IMR-90 (cell line): ENCODE measurements around the gene GDPD1. TPM values are rescaled to one million over a fixed set of nuclear protein-coding genes. Genes with fewer than 3 reads are reported as not detected.

ENCODE experiments used
- ATAC-seq: fragments of 200-7000 bp; cut with Tn5 transposase; 2 replicates; pipeline ENCODE4 v1.9.1; 2020; ENCODE audit warnings: low read depth, mild to moderate bottlenecking, moderate library complexity
- BruUV-seq: library from RNA; stranded (reverse); fragments of 400-500 nt; replicated peaks from 2 replicates; lab custom pipeline; 2021; lab: Mats Ljungman, UMichigan
- CTCF ChIA-PET: fragments of 300-600 bp; formaldehyde crosslinking; extraction: SDS; loops from one replicate; lab custom pipeline; 2021; ENCODE audit warnings: antibody characterized with exemption; lab: Yijun Ruan, JAX
- POLR2A ChIA-PET: fragments of 300-600 bp; sonication (Branson Sonifier 250); formaldehyde crosslinking; loops from one replicate; lab custom pipeline; 2022; ENCODE audit warnings: antibody characterized with exemption; ENCODE audit not compliant: unreplicated experiment; lab: Charles Lee
- DNase-seq: peaks from one replicate; pipeline ENCODE4 v3.0.0; 2013
- H2AFZ ChIP-seq: replicated peaks from 2 replicates; pipeline ENCODE3; 2013; ENCODE audit warnings: low read length, mild to moderate bottlenecking; ENCODE audit not compliant: poor library complexity
- H2AK5ac ChIP-seq: 2 replicates; pipeline ENCODE4 v1.6.1; 2013; ENCODE audit warnings: low read depth, low read length, inconsistent platforms
- H2AK9ac ChIP-seq: replicated peaks from 2 replicates; pipeline ENCODE3; 2013; ENCODE audit warnings: mild to moderate bottlenecking, low read depth, low read length, moderate library complexity; ENCODE audit not compliant: poor library complexity
- H2BK120ac ChIP-seq: 2 replicates; pipeline ENCODE4 v1.6.1; 2013; ENCODE audit warnings: low read depth, low read length, inconsistent platforms
- H2BK15ac ChIP-seq: 3 replicates; pipeline ENCODE4 v1.6.1; 2013; ENCODE audit warnings: low read depth, low read length, inconsistent platforms
- H2BK20ac ChIP-seq: 2 replicates; pipeline ENCODE4 v1.6.1; 2013; ENCODE audit warnings: low read depth, mild to moderate bottlenecking, inconsistent platforms, low read length, moderate library complexity
- H2BK5ac ChIP-seq: 2 replicates; pipeline ENCODE4 v1.6.1; 2013; ENCODE audit warnings: mild to moderate bottlenecking, low read depth, low read length, inconsistent platforms; ENCODE audit not compliant: poor library complexity, severe bottlenecking
- H3K14ac ChIP-seq: replicated peaks from 2 replicates; pipeline ENCODE4 v1.6.1; 2013; ENCODE audit warnings: low read depth, low read length, inconsistent platforms
- H3K18ac ChIP-seq: 2 replicates; pipeline ENCODE4 v1.6.1; 2013; ENCODE audit warnings: low read depth, low read length, control low read depth
- H3K23ac ChIP-seq: 2 replicates; pipeline ENCODE4 v1.6.1; 2013; ENCODE audit warnings: low read depth, low read length, inconsistent platforms
- H3K27ac ChIP-seq: 2 replicates; pipeline ENCODE4 v1.5.1; 2013; ENCODE audit warnings: mild to moderate bottlenecking, control low read depth, low read length; ENCODE audit not compliant: insufficient read depth
- H3K27me3 ChIP-seq: 2 replicates; pipeline ENCODE4 v1.6.1; 2013; ENCODE audit warnings: low read length; ENCODE audit not compliant: control insufficient read depth, insufficient read depth
- H3K36me3 ChIP-seq: 2 replicates; pipeline ENCODE4 v1.6.1; 2013; ENCODE audit warnings: low read length, mixed read lengths; ENCODE audit not compliant: control insufficient read depth, insufficient read depth
- H3K4ac ChIP-seq: 2 replicates; pipeline ENCODE4 v1.6.1; 2013; ENCODE audit warnings: low read depth, low read length, inconsistent platforms
- H3K4me1 ChIP-seq: 2 replicates; pipeline ENCODE4 v1.6.1; 2013; ENCODE audit warnings: low read length, mixed read lengths; ENCODE audit not compliant: control insufficient read depth, insufficient read depth
- H3K4me2 ChIP-seq: 2 replicates; pipeline ENCODE4 v1.6.1; 2013; ENCODE audit warnings: low read depth, mild to moderate bottlenecking, control low read depth, low read length, moderate library complexity
- H3K4me3 ChIP-seq: 2 replicates; pipeline ENCODE4 v1.5.1; 2013; ENCODE audit warnings: low read depth, mild to moderate bottlenecking, control low read depth, low read length, moderate library complexity; ENCODE audit not compliant: insufficient read depth
- H3K56ac ChIP-seq: 2 replicates; pipeline ENCODE4 v1.6.1; 2013; ENCODE audit warnings: low read length, inconsistent platforms; ENCODE audit not compliant: insufficient read depth; ENCODE audit errors: extremely low read depth
- H3K79me1 ChIP-seq, 2 experiments: 2 replicates each; pipeline ENCODE4 v1.6.1; 2013; ENCODE audit warnings: low read length in 2 of 2, inconsistent platforms in 1 of 2, low read depth in 1 of 2
- H3K9ac ChIP-seq: 2 replicates; pipeline ENCODE4 v1.6.1; 2013; ENCODE audit warnings: low read depth, low read length, control low read depth
- H3K9me1 ChIP-seq: 2 replicates; pipeline ENCODE4 v1.6.1; 2013; ENCODE audit warnings: low read length, inconsistent platforms; ENCODE audit not compliant: insufficient read depth
- H3K9me3 ChIP-seq: 2 replicates; pipeline ENCODE4 v1.6.1; 2013; ENCODE audit warnings: low read length; ENCODE audit not compliant: control insufficient read depth, insufficient read depth
- H4K20me1 ChIP-seq: 2 replicates; pipeline ENCODE4 v1.6.1; 2013; ENCODE audit warnings: low read length, inconsistent platforms; ENCODE audit not compliant: insufficient read depth
- H4K5ac ChIP-seq: 2 replicates; pipeline ENCODE4 v1.6.1; 2013; ENCODE audit warnings: mild to moderate bottlenecking, low read depth, low read length, control low read depth
- H4K8ac ChIP-seq, 2 experiments: 2 replicates each; pipeline ENCODE4 v1.6.1; 2013; ENCODE audit warnings: low read depth in 2 of 2, low read length in 2 of 2, control low read depth in 1 of 2, inconsistent platforms in 1 of 2
- H4K91ac ChIP-seq: 2 replicates; pipeline ENCODE4 v1.6.1; 2013; ENCODE audit warnings: low read depth, low read length, inconsistent platforms; ENCODE audit not compliant: insufficient read depth
- ELK1 ChIP-seq: fragments of 150-350 bp; IDR thresholded peaks from 2 replicates; pipeline ENCODE4 v1.6.1; 2016; ENCODE audit warnings: low read depth, mild to moderate bottlenecking, low read length, moderate library complexity, borderline replicate concordance
- MAZ ChIP-seq: IDR thresholded peaks from 2 replicates; pipeline ENCODE4 v1.6.1; 2012; ENCODE audit warnings: low read depth, mild to moderate bottlenecking, low read length, improper control_type of control experiment, moderate library complexity, borderline replicate concordance
- NFE2L2 ChIP-seq: fragments of 150-350 bp; IDR thresholded peaks from 2 replicates; pipeline ENCODE4 v1.6.1; 2016; ENCODE audit warnings: low read depth, mild to moderate bottlenecking, low read length
- RCOR1 ChIP-seq: IDR thresholded peaks from 2 replicates; pipeline ENCODE4 v1.6.1; 2012; ENCODE audit warnings: mild to moderate bottlenecking, low read length, improper control_type of control experiment; ENCODE audit not compliant: insufficient replicate concordance
- RFX5 ChIP-seq: IDR thresholded peaks from 2 replicates; pipeline ENCODE4 v1.8.0; 2012; ENCODE audit warnings: low read depth, mild to moderate bottlenecking, low read length, moderate library complexity
- WGBS, 2 experiments: methylation state at CpG; one replicate each; pipeline versions ENCODE4 v1.1.5 to v1.1.7; 2013; ENCODE audit warnings: missing lambda C conversion rate in 2 of 2; ENCODE audit not compliant: insufficient read length in 1 of 2; ENCODE audit errors: extremely low coverage in 2 of 2; 5-methylcytosine and 5-hydroxymethylcytosine counted together
- dilution Hi-C: fragments of 300-500 bp; cut with HindIII; formaldehyde crosslinking; loops from one replicate; pipeline ENCODE4 v1.14.3; 2018; ENCODE audit warnings: low sequenced_read_pairs; ENCODE audit not compliant: unreplicated experiment
- in situ Hi-C: fragments of 300-500 bp; cut with MboI; formaldehyde crosslinking; loops from 3 replicates; pipeline ENCODE4 v1.14.3; 2019; ENCODE audit warnings: low sequenced_read_pairs, inconsistent platforms, mixed read lengths
- intact Hi-C: fragments of 100-400 bp; cut with micrococcal nuclease; formaldehyde crosslinking; loops from 2 replicates; pipeline ENCODE4 v1.10.0; 2022
- polyA plus RNA-seq, 3 experiments: library from polyadenylated mRNA; depleted of rRNA; stranded (reverse); fragments of >200 nt; gene quantifications; 2 replicates each; pipeline ENCODE4 v1.2.3, GENCODE V29; 2012; ENCODE audit warnings: low replicate concordance in 1 of 3
- total RNA-seq: library from RNA; depleted of rRNA; stranded (reverse); fragments of >200 nt; gene quantifications from 2 replicates; pipeline ENCODE4 v1.2.3, GENCODE V29; 2012

GDPD1 gene
- total and polyA plus RNA-seq, 2 of the 4 experiments (the other 2 are of a cell fraction): 0.72 to 0.84 TPM

DNA sequence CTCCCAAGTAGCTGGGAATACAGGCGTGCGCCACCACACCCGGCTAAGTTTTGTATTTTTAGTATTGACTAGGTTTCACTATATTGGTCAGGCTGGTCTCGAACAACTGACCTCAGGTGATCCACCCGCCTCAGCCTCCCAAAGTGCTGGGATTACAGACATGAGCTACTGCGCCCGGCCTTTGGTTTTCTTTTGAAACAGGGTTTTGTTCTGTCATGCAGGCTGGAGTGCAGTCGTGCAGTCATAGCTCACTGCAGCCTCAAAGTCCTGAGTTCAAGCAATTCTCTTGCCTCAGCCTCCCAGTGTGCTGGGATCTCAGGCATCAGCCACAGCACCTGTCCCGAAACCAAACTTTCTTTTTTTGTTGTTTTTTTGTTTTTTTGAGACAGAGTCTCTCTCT is 39.7 kb upstream of the GDPD1 start:
- BruUV-seq: no TSS peak
- Histone ChIP-seq H3K18ac (no peak overlapping the region), H3K27me3 (no peaks in the 10 kb centered on the region), H4K91ac (no peak overlapping the region), H3K36me3 (peaks cover 3% of the 10 kb centered on the region; the same call in 1 of the 2 replicates), H2BK20ac (no peak overlapping the region), H3K9me3 (no peaks in the 10 kb centered on the region), H2BK15ac (no peak overlapping the region), H3K9ac (no peak overlapping the region), H4K8ac (no peak overlapping the region), H2AK5ac (no peak overlapping the region), H2BK5ac (no peak overlapping the region), H2AK9ac (no peak overlapping the region), H4K20me1 (no peaks in the 10 kb centered on the region), H3K4ac (no peak overlapping the region), H3K56ac (no peak overlapping the region), H3K4me1 (no peaks in the 10 kb centered on the region), H4K5ac (no peak overlapping the region), H3K79me1 (peaks cover 23 to 58% of the 10 kb centered on the region in 2 experiments), H3K23ac (no peak overlapping the region), H2AFZ (no peak overlapping the region), H3K4me2 (no peak overlapping the region), H3K27ac (no peak overlapping the region), H3K4me3 (no peak overlapping the region), H2BK120ac (no peak overlapping the region), H3K14ac (no peak overlapping the region), H3K9me1 (peaks cover 5% of the 10 kb centered on the region; the same call in 1 of the 2 replicates)
- dilution Hi-C loops: no loop called here
- intact Hi-C loops: no loop called here
- ChIA-PET CTCF (interaction anchor here (2.0 kb wide), 1 partner anchor 9 kb away, joined by 5 read pairs; no protein-coding TSS in a partner anchor), POLR2A (no interaction called here)
- 100% methylated on average over 1 of the region's 9 CpGs; no CpG with 5 or more reads in 1 of the 2 experiments for WGBS, 2 experiments
- in situ Hi-C loops: no loop called here
- no peak for ATAC-seq
- DNase-seq: no peak
- no peak for TF ChIP-seq NFE2L2
- TF ChIP-seq MAZ: no peak
- TF ChIP-seq RFX5: no peak
- TF ChIP-seq RCOR1: no peak
- no peak for TF ChIP-seq ELK1
